GM03348 (cell line): Measurements from ENCODE around the gene TMEM169.
"Not testable (repeated sequence)": the region's sequence is repeated elsewhere in the genome, so short reads cannot be mapped to it uniquely, and the experiment has no call there.

Source experiments
- DNase-seq: peaks from one replicate; pipeline ENCODE4 v3.0.0; 2012; ENCODE audit warnings: low spot score

The TMEM169 gene

DNA sequence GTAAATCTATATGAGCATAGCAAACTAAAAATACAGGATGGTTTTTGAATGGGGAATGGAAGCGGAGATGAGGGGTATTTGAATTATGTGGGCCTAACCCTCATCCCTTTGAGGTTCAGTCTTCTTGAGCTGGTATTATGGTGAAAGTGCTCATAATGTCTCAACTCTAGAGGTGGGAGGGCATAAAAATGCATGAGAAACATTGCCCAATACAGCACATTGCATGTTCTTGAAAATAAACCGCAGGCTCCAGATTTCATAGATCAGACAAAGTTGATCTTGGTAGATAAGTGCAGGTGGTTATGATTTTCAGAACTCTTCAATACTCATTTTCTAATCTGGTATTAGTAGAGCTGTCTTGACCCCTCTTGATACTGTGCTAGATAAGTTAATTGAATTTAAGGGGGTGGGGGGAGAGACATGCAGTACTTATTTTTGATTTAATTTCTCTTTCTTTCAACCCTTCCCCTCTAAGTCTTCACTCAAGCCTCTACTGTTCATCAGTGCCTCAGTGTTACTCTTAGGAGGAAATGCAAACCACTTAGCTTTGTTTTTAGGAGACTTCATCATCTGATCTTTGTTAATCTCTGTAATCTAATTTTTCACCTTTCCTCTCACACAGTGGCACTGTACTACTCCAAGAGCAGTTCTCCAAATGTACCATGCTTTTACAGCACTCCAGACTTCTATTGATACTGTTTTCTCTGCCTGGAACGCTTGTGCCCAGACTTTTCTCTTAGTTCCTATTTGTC, 49.6 kb downstream of the TMEM169 start:
- DNase-seq = no peak

DNA sequence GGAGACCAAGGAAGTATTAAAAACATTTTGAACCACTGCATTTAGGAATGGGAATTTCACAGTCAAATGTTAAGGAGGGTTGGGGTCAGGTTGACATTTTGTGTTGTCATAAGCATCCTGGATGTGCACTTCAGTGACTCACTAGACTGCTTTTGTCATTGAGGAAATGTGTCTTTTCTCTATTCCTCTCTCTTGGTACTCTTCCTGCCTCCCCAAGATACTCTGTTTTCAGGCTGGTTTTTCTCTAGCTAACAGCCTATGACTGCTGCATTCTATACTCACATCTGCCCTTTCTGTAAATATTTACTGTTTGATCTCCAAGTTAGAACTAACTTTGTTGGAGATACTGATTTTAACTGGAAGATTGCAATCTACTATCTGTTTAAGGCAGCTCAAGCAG, 50.9 kb downstream of the TMEM169 start:
- no peak for DNase-seq

DNA sequence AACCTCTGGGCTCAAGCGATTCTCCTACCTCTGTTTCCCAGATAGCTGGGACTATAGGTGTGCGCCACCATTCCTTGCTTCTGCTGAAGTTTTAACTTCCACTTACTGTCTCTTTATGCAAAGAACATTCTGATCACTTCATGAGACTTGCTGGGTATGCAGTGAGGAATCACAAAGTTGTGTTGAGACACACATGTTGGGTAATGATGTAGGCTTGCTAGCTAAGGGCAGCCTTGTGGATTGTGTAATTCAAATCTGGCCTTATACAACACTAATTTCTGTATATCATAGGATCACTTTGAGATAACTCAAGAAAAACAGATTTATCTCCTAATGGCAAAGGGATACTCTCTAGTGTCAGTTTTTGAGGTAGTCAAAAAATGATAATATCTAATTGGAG, 51.7 kb downstream of the TMEM169 start:
- DNase-seq = no peak

DNA sequence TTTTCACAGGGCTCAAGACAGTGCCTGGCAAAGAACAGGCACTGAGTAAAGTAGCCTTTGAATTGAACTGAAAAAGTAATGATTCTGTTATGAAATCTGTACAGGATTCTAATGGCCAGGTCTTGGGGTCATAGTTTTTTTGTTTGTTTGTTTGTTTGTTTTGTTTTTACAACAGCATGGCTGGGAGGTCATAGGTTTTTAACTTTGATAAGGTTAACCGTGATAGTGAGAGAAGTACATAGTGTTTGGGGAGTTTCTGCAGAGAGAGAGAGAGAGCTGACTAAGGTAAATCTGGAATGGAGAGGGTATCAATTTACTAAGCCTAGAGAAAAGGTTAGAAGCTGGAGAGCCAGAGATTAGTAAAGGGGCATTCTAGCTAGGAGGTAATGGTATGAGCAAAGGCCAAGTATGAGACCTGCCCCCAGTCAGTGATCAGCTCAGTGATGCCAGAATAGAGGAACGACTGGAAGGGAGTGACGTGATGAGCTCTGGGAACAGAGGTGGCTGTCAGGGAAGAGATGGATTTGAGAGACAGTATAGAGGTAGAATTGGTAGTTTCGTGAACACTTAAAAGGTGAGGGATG, 53.3 kb downstream of the TMEM169 start:
- DNase-seq = no peak

DNA sequence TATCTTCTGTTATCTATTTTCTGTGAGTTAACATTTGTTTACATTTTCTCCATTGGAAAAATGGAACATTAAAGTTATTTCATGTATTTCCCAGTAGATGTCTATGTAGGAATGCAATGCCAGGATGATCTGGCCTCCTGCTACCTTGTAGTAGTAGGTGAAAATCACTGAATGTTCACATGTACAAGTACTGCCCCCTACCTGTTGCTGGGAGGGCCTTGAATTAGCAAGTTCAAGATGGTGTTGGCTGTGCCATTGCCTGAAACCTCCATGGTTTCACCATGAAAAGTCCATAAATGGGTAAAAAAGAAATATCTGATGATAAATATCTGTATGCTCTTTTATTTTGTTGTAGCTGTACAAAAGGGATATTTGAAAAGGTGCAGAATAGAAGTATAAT, 58.2 kb downstream of the TMEM169 start:
- no peak for DNase-seq

DNA sequence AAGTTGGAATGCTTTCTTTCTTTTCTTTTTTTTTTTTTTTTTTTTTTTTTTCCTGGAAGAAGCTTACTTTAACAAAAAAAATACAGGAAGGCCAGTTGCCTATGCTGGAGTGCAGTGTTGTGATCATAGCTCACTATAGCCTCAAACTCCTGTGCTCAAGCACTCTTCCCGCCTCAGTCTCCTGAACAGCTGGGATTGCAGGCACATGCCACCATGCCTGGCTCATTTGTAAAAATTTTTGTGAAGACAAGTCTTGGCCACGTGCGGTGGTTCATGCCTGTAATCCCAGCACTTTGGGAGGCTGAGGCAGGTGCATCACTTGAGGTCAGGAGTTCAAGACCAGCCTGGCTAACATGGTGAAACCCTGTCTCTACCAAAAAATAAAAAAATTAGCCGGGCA, 59.8 kb downstream of the TMEM169 start:
- not testable (repeated sequence) for DNase-seq

DNA sequence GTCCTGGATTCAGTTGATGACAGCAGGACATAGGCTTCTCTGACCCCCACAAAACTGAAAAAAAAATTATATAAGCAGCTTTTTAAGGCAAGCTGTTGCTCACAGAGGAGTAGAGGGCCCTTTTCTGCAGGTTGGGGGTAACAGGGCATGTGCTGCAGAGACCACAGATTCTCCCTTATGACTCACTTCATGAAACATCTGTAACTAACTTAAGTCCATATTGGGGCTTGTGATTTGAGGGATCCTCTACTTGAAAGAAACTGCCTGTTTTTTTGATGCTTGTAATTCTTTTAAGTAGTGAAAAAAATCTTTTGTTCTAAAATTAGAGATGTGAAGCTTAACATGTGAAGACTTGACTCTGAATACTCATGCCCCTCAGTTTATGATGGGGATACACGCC, 60.8 kb downstream of the TMEM169 start:
- peak; percentile 78 for DNase-seq

DNA sequence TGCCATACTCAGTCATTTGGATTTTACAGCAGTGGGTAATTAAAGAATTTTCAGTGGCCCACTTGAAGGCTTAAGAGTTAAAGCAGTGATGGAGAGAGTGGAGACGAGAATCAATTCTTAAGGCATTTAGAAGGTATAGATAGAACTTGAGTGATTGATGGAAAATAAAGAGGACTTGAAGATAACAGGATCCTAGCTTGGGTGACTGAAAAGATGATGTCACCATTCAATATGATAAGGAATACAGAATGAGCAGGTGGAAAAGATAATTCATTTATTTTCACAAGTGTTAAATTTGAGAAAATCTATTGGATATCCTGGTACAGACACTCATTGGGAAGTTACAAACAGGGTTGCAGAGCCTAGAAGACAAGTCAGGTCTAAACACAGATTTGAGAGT, 62.7 kb downstream of the TMEM169 start:
- DNase-seq = no peak

DNA sequence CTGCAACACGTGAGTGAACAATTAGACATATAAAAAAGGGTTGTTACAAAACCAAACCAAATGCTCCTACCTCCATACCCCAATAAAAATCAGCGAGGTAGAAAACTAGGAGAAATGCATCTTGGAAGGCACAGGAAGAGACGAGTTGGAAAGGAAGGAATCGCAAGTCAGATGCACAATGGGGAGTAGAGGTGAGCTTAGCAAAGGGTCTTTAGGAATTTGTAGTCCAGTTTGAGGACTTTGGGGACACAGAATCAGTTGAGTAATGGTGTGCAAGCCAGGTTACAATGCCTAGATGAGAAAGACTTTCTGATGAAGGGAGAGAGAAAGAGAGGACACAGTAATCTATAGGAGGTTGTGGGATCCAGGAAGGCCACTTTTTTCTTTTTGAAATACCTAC, 63.1 kb downstream of the TMEM169 start:
- no peak for DNase-seq

DNA sequence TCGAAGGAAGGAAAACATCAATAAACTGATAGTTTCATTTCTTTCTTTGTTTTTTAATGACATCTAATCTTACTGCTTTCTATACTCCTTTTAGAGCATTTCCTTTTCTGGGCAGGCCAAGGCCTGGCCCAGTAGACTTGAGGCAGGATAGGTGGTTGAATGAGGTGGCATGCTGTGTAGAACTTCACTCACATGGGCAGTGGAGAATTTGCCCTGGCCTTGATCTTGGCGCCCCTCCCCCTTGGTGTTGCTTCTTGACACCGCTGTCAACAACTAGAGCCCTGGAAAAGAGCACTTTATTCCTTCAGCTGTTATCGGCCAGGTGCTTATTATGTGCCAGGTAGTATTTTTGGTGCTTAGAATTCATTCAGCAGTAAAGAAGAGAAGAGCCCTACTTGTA, 64.9 kb downstream of the TMEM169 start:
- DNase-seq = no peak

DNA sequence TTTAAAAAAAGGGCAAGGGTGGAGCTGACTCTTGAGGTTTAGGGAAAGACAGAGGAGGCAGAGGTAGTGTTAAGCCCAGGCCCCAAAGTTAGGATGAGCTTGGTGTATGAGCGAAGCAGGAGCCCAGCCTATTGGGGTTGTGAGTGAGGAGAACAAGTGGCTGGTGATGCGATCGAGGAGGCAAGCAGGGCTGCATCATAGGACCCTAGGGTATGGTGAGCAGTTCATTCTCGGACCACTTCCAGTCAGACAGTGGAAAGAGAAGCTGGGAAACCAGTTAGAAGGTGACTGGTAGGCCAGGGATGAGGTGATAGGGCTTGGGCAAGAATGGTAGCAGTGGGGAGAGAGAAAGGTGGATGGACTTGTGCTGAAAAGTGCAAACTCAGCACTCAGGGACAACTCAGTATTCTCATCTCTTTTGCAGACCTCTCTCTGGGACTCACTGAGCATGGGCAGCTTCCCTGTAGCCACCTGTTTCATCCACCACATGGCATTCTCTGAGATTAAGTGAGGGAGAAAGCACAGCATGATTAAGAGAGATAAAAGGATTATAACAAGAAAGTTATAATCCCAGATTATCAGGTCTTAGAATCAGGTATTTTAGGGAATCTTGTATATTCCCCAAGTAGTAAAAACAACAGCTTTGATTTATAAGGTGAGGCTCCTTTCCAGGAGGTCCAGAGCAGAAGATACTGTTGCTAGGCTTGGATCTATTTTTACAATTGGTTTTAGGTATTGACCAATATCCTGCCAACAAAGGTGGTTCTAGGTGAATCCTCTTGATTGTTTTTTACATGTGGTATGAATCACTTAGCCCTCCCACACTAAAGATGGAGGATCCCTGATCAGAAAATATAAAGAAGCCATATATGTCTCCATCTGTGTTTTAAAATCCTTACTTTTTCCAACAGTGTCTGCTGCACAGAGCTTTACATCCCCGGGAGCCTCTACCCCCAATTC, 65.7 kb downstream of the TMEM169 start:
- no peak for DNase-seq

DNA sequence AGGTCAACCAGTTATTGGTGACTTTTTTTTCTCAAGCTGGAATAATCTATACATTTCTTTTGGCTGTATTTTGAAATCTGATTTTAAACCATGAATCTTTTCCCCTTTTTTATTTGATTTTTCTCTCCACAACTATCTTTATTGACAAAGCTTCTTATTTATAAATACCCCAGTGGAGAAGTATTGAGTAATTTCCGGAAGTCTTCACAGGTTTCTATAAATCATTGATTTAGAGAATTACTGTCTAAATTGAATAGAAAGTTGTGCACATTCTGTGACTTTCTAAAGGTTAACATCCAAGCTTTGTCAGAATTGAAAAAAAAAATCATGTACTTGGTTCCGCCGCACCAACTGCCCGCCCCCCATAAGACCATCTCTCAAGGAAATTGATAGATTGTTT, 67.3 kb downstream of the TMEM169 start:
- no peak for DNase-seq

DNA sequence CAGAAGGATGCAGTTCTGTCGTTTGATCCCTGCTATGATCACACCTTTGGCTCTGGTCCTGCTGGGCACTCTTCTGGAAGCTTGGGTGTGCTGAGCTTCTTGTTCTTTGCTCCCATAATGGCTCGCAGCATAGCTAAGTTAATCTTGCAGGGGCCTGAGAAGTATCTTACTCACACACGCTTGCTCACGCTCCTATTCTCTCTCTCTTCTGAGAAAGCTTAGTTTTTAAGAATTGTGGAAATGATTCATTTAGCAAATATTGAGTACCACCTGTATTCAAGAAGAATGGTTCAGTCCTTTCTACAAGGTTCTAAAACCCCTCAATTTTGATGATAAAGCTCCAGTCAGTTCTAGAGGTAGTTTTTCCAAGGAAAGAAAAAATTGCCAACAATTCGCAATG, 68.0 kb downstream of the TMEM169 start:
- peak; percentile 6 for DNase-seq

DNA sequence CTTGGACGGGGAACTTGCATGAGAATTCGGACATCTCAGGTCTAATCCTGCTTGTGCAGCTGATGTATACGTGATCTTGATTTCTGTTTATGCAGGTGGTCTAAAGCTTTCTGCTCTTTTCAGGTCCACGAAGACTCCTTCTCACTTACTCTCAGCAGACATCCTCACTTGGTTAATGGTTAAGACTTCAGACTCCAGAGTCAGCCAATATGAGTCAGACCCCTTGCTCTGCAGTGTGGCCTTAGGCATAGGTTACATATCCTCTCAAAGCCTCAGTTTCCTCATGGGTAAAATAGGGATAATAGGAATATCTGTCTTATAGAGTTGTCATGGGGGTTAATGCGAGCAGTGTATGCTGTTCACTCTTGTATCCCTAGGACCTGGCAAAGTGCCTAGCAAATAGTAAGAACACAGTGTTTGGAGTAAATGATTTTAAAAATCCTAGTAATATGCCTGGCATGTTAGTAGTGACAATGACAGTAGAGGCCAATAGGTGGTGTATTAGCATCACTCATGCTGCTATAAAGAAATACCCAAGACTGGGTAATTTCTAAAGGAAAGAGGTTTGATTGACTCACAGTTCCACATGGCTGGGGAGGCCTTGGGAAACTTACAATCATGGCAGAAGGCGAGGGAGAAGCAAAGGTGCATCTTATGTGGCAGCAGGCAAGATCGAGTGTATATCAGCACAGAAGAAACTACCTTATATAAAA, 69.8 kb downstream of the TMEM169 start:
- no peak for DNase-seq
